Rectal smooth muscle tissue (tissue), 1 donor: ENCODE results near the gene GPRASP2.
"Not testable (repeated sequence)": the region's sequence is repeated elsewhere in the genome, so short reads cannot be mapped to it uniquely, and the experiment has no call there.

Experiments used
- H3K27ac ChIP-seq: one replicate; pipeline ENCODE4 v1.7.0; 2013; ENCODE audit warnings: low read depth, low read length, inconsistent platforms
- H3K27me3 ChIP-seq: one replicate; pipeline ENCODE4 v1.7.0; 2013; ENCODE audit warnings: low read length; ENCODE audit not compliant: control insufficient read depth, insufficient read depth
- H3K36me3 ChIP-seq: one replicate; pipeline ENCODE4 v1.7.0; 2013; ENCODE audit warnings: low read length; ENCODE audit not compliant: control insufficient read depth, insufficient read depth
- H3K4me1 ChIP-seq: one replicate; pipeline ENCODE4 v1.7.0; 2013; ENCODE audit warnings: low read length; ENCODE audit not compliant: control insufficient read depth, insufficient read depth
- H3K4me3 ChIP-seq: one replicate; pipeline ENCODE4 v1.7.0; 2013; ENCODE audit warnings: low read length
- H3K9ac ChIP-seq: one replicate; pipeline ENCODE4 v1.7.0; 2013; ENCODE audit warnings: low read length

GPRASP2 gene

DNA sequence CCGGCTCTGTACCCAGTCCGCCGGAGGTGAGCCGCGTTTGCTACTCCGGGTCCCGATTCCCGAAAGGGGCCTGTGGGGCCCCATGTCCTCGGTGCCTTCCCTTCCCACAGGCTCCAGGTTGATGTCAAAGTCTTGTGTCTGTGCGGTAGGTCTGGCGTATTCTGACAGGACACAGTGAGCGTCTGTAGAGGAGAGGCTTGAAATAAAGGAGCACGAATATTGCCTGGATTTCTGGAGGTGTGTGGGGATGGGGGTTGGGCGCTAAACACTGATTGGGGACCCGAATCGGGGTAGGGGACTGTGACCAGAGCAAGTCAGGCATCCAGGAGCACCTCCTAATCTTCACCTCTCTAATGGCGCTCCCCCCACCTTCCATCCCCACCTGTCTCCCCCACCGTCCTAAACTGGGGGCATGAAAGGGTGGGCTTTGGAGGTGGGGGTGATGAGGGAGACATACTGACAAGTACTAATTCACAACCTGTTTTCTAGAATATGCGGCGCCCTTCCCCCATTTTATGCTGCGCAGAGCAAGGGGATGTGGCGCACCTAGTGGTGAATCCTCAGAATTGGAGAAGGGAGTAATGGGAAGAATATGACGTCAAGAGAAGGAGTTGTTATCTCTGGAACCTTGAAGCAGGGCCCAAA is 855 bp downstream of the GPRASP2 start:
- Histone ChIP-seq H3K9ac (peak overlapping the region; percentile 24), H3K4me1 (no peaks in the 10 kb centered on the region), H3K4me3 (peak overlapping the region; percentile 71), H3K36me3 (no peaks in the 10 kb centered on the region), H3K27ac (peak overlapping the region; percentile 89), H3K27me3 (no peaks in the 10 kb centered on the region)

DNA sequence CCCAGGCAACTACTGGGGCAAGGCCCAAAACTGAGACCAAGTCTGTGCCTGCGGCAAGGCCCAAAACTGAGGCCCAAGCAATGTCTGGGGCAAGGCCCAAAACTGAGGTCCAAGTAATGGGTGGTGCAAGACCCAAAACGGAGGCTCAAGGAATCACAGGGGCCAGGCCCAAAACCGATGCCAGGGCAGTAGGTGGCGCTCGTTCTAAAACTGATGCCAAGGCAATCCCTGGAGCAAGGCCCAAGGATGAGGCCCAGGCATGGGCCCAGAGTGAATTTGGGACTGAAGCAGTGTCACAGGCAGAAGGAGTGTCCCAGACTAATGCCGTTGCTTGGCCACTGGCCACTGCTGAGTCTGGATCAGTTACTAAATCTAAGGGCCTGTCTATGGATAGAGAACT is 2.7 kb downstream of the GPRASP2 start:
- H3K4me1 ChIP-seq = no peaks in the 10 kb centered on the region
- H3K4me3 ChIP-seq = no peak overlapping the region
- no peaks in the 10 kb centered on the region for H3K27me3 ChIP-seq
- no peak overlapping the region for H3K27ac ChIP-seq
- H3K9ac ChIP-seq = no peak overlapping the region
- H3K36me3 ChIP-seq = no peaks in the 10 kb centered on the region

DNA sequence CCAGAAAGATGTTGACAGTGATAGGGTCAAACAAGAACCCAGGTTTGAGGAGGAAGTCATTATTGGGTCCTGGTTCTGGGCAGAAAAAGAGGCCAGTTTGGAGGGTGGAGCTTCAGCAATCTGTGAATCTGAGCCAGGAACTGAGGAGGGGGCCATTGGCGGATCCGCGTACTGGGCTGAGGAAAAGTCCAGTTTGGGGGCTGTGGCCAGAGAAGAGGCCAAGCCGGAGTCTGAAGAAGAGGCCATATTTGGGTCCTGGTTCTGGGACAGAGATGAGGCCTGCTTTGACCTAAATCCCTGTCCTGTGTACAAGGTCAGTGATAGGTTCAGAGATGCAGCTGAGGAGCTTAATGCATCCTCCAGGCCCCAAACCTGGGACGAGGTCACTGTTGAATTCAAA is 3.7 kb downstream of the GPRASP2 start:
- H3K4me3 ChIP-seq = no peak overlapping the region
- H3K27me3 ChIP-seq = no peaks in the 10 kb centered on the region
- no peak overlapping the region for H3K9ac ChIP-seq
- no peaks in the 10 kb centered on the region for H3K36me3 ChIP-seq
- no peaks in the 10 kb centered on the region for H3K4me1 ChIP-seq
- H3K27ac ChIP-seq = no peak overlapping the region

DNA sequence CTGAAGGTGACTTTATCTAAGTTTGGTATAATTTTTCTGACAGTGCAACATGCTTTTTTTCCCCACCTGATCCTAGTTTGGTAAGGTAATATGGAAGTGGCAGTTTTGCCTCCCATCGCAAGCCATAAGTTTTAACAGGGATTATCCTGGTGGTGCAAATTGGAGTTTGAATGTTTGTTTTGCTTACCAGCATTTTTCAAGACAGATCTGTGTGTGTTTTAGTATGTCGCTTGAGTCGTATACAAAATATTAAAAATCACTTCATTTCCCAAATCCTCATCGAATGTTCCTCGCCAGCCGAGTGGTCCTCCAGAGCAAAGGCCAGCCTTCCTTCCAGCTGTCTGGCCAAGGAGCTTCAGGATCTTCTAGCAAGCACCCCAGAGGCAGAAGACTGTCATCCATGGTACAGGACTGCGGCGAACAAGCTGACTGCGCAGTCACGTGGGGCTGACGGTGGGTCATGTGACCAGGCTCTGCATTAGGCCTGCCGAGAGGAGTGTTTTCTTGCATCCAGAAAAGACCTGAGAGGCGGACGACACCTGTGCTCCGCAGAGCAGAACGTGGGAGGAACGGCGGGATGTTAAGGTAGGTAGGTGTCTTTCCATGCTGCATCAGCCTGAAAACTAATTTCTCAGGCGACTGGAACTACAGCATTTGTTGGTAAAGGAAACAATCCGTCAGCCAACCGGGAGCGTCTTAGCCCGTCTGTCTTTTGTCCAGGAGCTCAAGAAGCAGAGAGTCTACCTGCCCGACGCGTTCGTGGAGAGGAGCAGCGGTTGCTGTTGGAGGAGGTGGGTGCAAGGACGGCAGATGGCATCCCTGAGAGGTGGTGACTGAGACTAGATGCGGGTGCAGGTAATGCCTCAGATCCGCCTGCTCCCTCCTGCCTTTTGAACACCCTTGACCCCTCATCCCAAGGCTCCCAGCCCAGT is 8.3 kb downstream of the GPRASP2 start, which contains the start of gene GPRASP3:
GPRASP3 (plus strand) TSS at position 507 of the 932 bp plus-strand sequence. CDS start 28,253 bp downstream, outside the sequence.
- H3K36me3 ChIP-seq = no peaks in the 10 kb centered on the region
- no peak within 1 kb of the TSS for H3K27ac ChIP-seq
- no peaks in the 10 kb centered on the region for H3K4me1 ChIP-seq
- H3K27me3 ChIP-seq = no peaks in the 10 kb centered on the region
- H3K9ac ChIP-seq = peak within 1 kb of the TSS; percentile 19
- peak within 1 kb of the TSS; percentile 61 for H3K4me3 ChIP-seq

- H3K27me3 ChIP-seq, H3K36me3 ChIP-seq, H3K27ac ChIP-seq, H3K9ac ChIP-seq, H3K4me1 ChIP-seq: not testable (repeated sequence)
- H3K4me3 ChIP-seq = peak overlapping the region; percentile 61
Measured at GRCh38 chrX:102721169-102721506, 8.9 kb downstream of the GPRASP2 start.

DNA sequence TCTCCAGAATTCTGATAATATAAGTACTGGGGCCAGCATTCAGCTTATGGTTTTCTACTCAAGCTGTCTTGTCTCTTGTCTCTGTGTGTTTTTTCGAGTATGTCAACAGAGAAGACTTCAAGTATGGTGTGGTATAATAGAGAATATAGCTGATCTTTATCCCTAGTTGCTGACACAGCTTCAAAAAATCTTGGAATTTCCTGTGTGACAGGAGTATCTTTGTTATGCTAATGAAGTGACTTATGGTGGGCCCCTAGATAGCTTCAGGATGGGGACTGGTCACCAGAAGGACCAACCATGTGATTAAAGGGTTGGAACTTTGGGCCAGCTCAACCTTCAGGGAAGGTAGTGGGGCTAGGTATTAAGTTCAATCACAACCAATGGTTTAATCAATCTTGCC is 11.2 kb downstream of the GPRASP2 start:
- H3K36me3 ChIP-seq = no peaks in the 10 kb centered on the region
- H3K27me3 ChIP-seq = no peaks in the 10 kb centered on the region
- no peak overlapping the region for H3K9ac ChIP-seq
- H3K27ac ChIP-seq = no peak overlapping the region
- no peak overlapping the region for H3K4me3 ChIP-seq
- H3K4me1 ChIP-seq = no peaks in the 10 kb centered on the region

DNA sequence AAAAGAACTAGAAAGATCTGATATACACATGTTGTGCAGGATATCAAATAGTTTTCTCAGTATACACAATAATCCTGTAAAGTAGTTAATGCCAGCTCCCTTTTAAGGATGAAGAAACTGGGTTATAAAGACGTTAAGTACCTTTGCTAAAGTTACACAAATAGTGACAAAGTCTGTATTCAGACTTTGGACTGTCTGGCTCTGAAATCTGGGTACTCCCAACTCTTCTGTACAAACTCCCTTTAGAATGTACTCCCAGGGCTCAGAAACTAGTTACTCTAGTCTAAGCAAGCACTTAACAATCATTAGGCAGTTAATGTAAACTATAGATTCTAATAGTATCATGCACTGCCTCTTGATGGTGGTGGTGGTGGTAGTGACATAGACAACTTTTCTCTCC is 15.5 kb downstream of the GPRASP2 start:
- no peaks in the 10 kb centered on the region for H3K4me1 ChIP-seq

DNA sequence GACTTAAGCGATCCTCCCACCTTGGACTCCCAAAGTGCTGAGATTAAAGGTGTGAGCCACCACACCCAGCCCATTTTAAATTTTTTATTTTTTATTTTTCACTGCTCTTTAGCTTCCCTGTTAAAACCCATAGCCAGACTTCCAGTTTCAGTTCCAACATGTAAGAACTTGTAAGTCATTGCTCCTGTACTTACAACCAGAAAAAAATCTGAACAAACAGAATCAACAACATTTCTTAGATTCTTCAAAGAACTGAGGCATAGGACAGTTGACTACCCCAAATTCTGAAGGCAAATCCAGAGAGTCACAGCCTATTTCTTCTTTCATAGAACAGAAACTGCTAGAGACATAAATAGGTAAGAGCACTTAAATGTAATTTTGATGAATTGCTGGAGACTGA is 16.4 kb downstream of the GPRASP2 start:
- no peaks in the 10 kb centered on the region for H3K27me3 ChIP-seq
- H3K4me1 ChIP-seq = no peaks in the 10 kb centered on the region

More for the DNA sequence above, 15.5 kb downstream of the GPRASP2 start:
- Histone ChIP-seq H3K36me3 (no peaks in the 10 kb centered on the region), H3K27ac (no peak overlapping the region), H3K4me3 (no peak overlapping the region), H3K9ac (no peak overlapping the region), H3K27me3 (no peaks in the 10 kb centered on the region)

GRCh38 chrX:102739657-102740056 is 27.4 kb downstream of the GPRASP2 start:
- Histone ChIP-seq H3K4me3 (no peak overlapping the region), H3K27me3 (no peaks in the 10 kb centered on the region), H3K4me1 (no peaks in the 10 kb centered on the region), H3K9ac (no peak overlapping the region), H3K36me3 (no peaks in the 10 kb centered on the region), H3K27ac (no peak overlapping the region)

More for the DNA sequence above, 16.4 kb downstream of the GPRASP2 start:
- Histone ChIP-seq H3K27ac (no peak overlapping the region), H3K4me3 (no peak overlapping the region), H3K36me3 (no peaks in the 10 kb centered on the region), H3K9ac (no peak overlapping the region)

- no peak overlapping the region for H3K27ac ChIP-seq
- no peaks in the 10 kb centered on the region for H3K4me1 ChIP-seq
- H3K36me3 ChIP-seq = no peaks in the 10 kb centered on the region
- no peak overlapping the region for H3K9ac ChIP-seq
- no peak overlapping the region for H3K4me3 ChIP-seq
- H3K27me3 ChIP-seq = no peaks in the 10 kb centered on the region
Measured at GRCh38 chrX:102744307-102744706, 32.1 kb downstream of the GPRASP2 start.

- no peak overlapping the region for H3K27ac ChIP-seq
- H3K27me3 ChIP-seq = no peaks in the 10 kb centered on the region
- H3K36me3 ChIP-seq = peaks cover 2% of the 10 kb centered on the region
- H3K9ac ChIP-seq = no peak overlapping the region
- no peaks in the 10 kb centered on the region for H3K4me1 ChIP-seq
- peak overlapping the region; percentile 72 for H3K4me3 ChIP-seq
Measured at GRCh38 chrX:102745513-102745856, 33.2 kb downstream of the GPRASP2 start.

DNA sequence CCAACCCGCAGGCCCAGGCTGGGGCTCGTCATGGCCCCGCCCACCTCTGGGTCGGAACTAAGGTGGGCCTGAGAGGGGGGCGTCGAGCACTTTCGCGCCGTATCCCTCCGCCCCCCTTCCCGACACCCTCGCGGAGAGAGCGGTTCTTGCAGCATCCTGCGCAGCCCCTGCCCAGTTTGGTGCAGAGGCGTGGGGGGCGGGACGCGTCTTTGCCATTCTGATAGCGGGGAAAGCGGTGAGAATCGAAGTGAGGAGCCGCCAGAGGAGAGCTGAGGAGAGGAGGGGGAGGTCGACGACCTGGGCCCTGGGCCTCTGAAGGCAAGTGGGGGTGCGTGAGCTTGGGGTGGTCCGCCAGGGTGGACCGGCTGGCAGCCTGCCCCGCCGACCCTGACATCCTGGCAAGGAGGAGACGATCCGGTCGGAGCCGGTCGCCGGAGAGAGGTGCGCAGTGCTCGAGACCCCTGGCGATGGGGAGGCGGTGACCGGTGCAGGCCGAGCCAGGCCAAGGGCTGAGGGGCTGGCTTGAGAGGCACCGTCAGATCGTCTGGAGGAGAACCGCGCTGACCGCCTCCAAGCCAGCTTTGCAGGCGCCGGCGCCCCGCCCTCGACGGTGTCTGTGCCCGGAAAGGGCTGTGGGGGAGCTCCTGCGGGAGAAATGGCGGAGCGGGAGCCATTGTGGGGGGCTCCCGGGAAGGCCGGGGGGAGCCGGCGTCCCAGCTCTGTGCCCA is 33.8 kb downstream of the GPRASP2 start:
- Histone ChIP-seq H3K4me3 (peak overlapping the region; percentile 72), H3K27me3 (no peaks in the 10 kb centered on the region), H3K9ac (no peak overlapping the region), H3K4me1 (no peaks in the 10 kb centered on the region), H3K36me3 (peaks cover 2% of the 10 kb centered on the region), H3K27ac (no peak overlapping the region)
